DMS53 treated with DMSO at 0.1 percent for 48 hours (cell line): ENCODE data around the gene TES.
A peak's percentile ranks its signal among the peaks of the same experiment; 100 is the strongest.
"Not testable (repeated sequence)": the region's sequence is repeated elsewhere in the genome, so short reads cannot be mapped to it uniquely, and the experiment has no call there.

ENCODE experiments used
- DNase-seq: peaks from one replicate; lab custom pipeline; 2025; ENCODE audit not compliant: unreplicated experiment; lab: John Stamatoyannopoulos, UW

Gene TES, protein sequence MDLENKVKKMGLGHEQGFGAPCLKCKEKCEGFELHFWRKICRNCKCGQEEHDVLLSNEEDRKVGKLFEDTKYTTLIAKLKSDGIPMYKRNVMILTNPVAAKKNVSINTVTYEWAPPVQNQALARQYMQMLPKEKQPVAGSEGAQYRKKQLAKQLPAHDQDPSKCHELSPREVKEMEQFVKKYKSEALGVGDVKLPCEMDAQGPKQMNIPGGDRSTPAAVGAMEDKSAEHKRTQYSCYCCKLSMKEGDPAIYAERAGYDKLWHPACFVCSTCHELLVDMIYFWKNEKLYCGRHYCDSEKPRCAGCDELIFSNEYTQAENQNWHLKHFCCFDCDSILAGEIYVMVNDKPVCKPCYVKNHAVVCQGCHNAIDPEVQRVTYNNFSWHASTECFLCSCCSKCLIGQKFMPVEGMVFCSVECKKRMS

DNA sequence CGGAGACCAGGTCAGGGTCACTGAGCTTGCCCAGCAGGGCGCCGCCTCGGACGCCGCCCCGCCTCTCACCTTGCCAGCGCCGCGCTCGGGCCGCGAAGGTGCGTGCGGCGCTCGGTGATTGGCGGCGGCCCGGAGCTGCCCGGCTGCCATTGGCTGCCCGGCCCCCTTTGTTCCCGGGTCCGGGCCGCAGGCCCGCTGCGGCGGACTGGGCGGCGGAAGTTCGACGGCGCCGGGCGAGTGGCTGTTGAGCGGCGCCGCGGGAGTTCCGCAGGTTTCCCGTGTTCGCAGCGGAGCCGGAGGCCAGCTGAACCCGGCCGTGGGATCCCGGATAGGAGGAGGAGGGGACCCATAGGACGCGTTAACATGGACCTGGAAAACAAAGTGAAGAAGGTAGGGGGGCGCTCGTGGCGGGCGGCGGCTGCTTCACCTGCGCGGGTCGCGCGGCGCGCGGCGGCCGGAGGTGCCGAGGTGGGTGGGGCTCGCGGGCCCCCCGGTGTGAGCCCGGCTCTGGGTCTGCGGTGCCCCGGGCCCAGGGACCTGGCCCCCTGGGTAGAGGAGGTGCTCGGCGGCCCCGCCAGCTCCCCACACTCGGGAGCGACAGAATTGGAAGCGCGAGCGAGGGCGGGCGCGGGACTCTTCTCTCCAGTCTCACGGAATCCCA lies at the start of gene TES:
TSS of gene TES (plus strand) at position 195 of the 661 bp plus-strand sequence. CDS start at position 364, 169 bp downstream.
- peak; percentile 81 for DNase-seq

DNA sequence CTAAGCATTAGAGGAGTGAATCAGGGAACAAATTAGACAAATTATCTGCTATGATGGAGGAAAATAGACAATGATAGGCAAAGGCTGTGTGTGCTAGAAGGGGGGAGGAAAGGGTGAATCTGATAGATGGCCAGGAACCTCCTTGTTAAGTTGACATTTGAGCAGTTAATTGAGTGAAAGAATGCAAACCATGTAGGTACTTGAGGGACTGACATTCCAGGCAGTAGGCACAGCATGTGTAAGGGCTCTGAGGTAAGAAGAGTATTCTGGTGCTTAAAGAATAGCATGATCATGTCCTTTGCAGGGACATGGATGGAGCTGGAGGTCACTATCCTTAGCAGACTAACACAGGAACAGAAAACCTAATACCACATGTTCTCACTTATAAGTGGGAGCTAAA lies 48.6 kb upstream of the TES start:
- DNase-seq = no peak

DNA sequence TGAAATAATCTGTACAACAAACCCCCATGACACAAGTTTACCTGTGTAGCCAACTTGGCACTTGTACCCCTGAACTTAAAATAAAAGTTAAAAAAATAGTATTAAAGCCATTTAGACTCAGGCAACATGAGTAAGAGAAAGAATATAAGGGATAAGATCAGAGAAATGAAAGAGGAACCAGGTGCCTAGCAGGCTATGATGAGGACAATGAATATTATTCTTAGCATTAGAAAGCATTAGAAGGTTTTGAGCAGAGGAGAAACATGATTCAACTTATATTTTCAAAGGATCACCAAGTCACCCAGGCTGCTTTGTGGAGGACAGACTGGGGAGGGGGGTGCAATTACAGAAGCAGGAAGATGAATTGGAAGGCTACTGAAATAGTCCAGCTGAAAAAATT lies 48.1 kb upstream of the TES start:
- no peak for DNase-seq

DNA sequence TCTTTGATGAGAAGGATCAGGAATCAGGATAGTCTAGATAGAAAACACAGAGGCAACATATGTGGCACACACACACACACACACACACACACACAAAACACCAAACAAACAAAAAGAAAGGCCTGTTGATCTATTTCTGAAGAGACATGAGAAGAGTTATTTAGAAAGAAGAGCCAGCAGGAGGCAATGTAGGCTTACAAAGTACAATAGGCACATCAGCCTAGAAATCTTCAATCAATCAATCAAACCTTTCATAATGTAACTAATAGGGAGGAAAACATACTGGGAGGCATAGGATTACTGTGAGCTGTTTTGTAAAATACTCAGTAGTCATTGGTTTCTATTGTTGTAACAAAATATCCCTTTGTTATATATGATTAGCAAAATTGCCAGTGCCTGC lies 47.3 kb upstream of the TES start:
- no peak for DNase-seq

DNA sequence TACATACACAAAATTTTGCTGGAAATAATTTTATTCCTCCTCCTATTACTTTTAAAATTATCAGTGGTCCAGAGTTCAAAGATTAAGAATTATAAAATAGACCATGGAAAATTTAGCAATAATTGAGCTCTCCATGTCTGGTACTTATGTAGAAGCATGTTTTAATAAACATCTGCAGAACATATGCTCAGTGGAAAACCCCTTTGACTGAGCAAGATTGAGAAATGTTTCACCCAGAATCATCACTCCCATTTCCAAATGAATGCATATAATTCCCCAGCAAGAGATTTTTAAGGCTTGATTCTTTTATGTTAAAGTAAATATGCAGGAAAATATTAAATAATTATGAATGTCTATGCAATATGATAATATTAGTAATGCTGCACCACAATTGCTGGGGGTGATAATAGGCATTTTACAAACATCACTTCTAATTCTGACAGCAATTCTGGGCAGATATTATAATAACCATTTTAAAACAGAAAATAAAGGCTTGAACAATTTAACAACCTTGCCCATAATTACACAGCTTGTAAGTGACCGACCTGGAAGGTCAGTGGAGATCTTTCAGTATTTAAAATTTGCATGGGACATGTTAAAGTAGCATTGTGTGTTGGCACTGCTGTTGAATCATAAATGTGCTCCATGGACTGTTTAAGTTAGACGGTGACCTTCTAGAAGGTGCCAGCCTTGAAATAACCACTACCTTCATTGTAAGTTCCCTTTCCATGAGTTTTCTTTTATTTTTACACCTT lies 45.6 kb upstream of the TES start:
- no peak for DNase-seq

DNA sequence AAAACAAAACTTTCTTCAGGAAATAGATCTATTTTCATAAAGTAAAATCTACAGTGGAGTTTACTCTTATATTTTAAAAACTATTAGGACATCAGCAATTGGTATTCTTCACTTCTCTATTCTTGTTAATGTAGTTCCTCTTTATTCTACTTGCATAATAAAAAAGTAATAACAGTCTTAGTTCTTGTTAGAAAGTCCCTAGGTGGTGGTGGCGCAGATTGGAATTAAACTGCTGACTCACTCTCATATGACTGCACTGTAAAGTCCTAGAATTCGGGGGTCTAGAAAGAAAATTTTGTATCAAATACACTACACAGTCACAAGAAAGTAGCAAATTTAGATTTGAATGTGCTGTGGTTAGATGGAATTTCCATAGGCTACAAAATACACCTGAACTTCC lies 44.6 kb upstream of the TES start:
- no peak for DNase-seq

DNA sequence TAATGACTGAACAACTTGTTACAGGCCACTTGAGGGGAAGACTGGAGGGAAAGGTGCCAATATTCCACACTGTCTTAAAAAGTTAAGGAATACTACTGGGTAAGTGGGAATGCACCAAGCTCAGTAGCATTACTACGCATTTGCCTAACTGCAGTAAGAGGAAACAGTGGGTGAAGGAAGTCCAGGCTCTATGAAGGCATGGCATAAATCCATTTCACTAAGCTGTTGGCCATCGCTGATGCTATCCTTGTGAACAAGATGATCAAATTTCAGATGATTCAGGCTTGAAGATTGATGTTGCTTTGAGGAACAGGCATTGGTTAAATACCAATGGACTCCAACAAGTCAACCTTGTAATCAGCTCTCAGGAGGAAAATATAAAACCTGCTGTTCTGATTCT lies 44.2 kb upstream of the TES start:
- no peak for DNase-seq

DNA sequence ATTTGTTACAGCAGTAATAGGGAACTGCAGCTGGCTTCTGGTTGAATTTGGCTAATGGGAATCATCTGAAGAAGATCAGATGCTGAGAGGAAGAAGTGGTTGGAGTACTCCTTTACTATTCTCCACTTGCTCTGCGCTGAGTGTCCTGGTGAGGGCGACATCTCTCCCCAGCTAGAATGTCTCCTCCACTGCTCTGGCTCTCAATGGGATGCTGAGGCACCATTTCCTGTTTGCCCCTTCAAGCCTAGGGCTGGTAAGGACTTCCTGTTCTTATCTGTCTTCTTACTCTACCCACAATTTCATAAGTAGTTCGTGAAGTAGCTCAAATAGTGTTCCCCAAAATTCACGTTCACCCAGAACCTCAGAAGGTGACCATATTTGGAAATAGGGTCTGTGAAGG lies 43.2 kb upstream of the TES start:
- peak; percentile 14 for DNase-seq

DNA sequence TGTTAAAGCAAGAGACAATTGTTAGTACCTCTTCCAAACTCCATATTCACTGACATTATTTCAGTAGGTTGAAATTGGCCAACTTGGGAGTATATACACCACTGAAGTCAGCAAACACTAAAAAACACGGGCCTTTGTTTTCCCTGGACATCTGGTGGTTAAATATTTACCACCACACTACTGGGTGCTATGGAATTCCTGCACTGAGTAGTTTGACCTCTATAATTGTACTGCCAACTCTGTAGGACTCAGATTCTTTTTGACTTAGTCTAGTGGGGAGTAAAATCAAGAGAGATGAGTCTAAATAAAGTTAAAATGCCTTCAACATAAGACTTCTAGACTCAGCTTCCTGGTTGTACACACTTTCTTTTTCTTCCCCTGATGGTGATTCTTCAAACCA lies 41.3 kb upstream of the TES start:
- peak; percentile 71 for DNase-seq

DNA sequence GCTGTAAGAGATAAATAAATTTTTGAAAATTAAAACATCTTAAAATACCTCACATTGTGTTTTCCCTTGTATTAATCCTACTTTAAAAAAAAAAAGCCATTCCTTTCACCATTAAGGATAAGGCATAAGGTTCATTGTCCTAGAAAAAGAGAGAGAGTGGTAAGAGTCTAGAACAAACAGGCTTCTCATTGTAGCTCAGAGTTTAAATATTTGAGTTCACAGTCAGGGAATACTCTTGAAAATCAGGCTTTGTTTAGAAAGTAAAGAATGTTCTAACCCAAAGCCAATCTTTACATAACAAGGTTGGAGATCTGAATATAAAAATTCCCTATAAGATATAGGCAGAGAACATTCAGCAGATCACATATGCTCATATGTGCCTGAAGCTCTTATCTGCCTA lies 40.2 kb upstream of the TES start:
- peak; percentile 38 for DNase-seq

DNA sequence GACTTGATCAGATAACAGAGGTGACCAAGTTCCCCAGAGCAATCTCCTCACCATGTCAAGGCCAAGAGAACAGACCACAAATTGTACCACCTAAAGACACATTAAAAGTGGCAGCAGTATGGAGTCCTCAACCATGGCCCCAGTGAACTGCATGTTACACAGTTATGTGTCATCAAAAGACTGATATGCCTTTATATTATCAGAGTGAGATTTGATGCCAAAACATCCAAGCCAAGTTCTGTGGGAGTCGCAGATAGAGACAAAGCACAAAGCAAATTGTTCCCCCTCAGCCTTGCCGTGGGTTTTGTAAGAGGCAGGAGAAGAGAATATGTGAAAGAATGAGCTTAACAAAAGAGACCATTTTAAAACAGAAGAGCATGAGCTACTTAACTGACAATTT lies 39.2 kb upstream of the TES start:
- DNase-seq = no peak

DNA sequence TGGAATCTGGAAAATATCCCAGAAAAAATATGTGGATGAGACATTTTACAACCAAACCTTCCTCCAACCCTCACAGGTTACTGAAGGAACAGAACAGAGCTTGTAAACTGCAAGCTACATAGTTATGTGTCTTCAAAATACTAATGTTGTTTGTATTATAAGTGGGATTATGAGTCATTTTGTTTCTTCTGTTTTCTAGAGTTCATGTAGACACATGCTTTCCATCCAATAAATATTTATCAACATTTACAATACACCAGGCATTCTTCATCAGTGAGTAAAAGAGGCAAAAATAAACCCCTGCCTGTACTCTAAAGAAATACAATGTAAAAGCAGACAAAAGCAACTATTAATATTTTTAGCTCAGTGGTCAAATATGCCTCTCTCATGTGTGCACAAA lies 38.0 kb upstream of the TES start:
- no peak for DNase-seq

DNA sequence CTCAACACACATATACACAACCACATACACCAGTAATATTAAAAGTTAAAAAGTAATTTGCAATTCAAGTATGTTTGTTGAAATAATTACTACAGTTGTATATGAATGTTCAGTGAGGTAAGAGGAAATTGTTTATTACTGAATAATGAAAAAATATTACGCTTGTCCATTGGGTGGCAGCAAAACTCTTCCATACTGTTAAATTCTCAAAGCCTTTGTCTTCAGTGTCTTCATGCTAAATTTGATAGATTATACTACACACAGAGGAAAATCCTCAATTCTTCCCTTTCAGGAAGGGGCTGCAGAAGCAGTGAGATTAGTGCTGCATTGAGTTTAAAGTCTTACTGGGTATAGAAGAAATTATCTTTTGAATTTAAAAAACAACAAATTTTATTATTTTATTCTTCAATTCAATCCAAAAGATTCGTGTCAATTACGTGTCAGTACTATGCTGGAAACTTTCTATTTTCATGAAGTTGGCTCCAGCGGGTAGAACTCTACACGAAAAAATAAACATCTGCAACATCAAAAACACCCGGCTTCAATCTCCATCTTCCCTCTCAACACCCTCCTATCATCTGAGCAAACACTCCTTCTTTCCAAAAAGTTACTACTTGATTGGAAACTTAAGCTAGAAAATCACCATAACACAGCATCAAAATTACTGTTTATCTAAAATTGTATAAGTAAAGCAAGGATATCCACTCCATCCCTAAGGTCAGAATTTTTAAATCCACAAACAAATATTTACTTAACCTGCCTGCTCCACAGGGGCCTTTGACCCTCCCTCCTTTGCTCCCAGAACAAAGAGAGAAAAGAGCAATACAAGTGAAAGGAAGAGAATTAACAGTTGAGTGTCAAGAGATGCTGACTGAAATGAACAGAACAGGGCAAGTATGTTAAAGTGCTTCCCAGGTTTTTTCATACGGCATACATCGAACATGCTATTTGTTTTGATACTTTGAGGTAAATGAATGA lies 37.0 kb upstream of the TES start:
- DNase-seq = peak; percentile 82

DNA sequence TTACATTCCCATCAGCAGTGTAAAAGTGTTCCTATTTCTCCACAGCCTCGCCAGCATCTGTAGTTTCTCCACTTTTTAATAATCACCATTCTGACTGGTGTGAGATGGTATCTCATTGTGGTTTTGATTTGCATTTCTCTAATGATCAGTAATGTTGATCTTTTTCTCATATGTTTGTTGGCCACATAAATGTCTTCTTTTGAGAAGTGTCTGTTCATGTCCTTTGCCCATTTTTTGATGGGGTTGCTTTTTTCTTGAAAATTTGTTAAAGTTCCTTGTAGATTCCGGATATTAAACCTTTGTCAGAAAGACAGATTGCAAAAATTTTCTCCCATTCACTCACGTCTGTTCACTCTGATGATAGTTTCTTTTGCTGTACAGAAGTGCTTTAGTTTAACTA lies 35.2 kb upstream of the TES start:
- DNase-seq = not testable (repeated sequence)

DNA sequence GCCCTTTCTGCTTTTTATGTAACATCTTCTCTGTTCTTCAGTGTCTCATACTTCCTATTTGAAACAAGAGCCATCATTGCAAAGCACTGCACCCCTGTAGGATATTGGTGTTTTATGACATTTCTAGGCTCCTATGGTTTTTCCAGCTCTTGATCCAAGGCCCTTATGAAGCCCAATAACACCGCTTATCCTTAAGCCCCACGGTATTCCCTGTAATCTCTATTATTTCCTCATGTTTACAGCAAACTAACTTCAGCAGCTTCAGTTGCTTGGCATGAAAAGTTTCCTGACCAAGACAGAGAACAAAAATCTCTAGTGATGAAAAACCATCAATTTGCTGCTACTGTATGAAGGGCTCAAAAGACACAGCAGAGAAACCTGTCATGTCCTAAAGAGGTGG lies 34.1 kb upstream of the TES start:
- no peak for DNase-seq

DNA sequence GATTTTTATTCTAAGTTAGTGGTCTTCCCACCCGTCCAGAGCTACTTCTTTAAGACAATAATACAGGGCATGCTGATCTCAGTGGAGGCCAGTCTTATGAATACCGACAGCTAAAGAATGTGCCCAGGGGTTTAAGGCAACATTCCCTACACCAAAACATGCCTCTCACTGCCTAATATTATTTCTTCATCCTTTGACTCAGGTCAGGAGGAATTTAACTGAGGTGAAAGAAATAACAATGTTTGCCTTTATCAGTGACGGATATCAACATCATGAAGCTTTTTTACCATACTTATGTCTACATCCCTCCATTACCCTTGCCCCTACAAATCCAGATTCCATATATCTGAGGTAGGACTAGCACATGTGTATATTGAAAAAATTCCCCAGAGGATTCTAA lies 33.3 kb upstream of the TES start:
- no peak for DNase-seq

DNA sequence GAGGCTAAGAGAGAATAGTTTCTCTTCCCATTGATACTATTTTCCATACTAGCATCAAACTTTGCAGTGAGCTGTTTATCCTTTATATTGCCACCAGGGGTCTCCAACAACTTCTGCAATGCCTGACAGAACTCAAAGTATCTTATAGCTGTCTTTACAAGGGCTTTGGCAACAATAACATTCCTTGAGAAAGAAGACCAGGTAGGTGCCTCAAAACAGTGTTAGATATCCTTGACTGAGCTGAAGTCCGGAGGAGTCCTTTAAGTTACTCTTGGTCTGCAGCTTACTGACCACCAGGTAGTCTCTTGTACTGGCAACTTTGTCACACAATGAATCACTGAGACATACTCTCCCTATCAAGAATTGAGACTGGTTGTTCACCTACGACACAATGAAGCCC lies 30.0 kb upstream of the TES start:
- peak; percentile 64 for DNase-seq

DNA sequence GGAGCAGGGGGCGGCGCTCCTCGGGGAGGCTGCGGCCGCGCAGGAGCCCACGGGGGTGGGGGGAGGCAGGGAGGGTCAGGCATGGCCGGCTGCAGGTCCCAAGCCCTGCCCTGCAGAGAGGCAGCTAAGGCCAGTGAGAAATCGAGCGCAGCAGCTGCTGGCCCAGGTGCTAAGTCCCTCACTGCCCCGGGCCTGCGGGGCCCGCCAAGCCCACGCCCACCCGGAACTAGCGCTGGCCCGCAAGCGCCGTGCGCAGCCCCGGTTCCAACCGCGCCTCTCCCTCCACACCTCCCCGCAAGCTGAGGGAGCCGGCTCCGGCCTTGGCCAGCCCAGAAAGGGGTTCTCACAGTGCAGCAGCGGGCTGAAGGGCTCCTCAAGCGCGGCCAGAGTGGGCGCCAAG lies 28.3 kb upstream of the TES start:
- no peak for DNase-seq

DNA sequence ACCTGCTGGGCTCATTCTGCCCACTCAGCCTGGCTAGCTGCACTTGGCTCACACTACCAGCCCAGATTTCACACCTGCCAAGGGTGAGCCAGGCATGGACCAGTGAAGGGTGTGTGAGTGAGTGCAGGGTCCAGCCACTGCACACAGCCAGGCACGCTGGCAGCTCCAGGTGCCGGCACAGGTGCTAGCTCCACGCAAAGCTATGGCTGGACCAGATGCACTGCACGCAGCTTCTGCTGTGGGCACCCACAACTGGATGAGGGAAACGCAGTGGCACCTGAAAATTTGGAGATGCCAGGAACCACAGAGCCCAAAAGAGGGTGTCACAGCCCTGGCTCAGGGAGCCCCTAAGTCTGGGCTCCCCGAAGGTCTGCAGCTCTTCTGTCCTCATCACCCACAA lies 24.9 kb upstream of the TES start:
- no peak for DNase-seq

DNA sequence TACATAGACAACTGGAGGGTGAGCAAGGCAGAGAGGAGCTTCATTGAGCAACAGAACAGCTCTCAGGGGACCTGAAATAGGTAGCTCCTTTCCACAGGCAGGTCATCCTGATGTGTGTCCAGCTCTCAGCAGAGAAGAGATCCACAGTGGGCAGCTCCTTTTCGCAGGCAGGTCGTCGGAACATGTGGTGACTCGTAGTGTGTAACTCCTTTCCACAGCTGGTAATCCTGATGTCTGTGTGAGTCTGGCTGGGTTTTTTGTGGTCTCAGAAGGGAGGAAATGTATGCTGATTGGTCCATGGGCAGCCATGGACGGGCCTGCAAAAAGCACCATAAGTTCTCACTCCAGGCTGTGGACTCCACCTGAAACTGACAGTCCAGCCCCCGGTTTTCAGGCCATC lies 24.4 kb upstream of the TES start:
- no peak for DNase-seq

DNA sequence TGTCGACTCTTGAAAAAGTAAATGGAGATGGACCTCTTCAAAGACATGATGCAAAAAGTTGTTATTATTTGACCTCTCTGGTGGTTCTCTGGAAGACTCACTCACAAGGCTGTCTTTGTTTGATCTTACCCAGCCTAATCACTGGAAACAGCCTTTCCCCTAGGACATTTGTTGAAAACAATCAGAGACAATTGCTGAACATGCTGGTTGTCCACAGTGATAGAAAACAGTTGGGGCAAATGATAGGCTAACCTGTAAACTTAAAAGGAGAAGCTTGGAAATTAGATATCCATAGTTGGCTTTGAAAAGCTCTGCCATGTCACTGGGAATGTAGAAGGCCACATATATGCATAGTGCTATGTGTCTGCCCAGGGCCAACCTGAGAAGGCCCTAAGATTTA lies 22.9 kb upstream of the TES start:
- no peak for DNase-seq
